Activated effector memory CD4-positive, alpha-beta T cell treated with anti-CD3 and anti-CD28 coated beads, Interleukin-2, amount 50 U/mL, for 16 hours (primary cell): ENCODE results near the gene MAN1C1.

Experiments
- DNase-seq: peaks from one replicate; pipeline ENCODE4 v3.0.0-alpha.2; 2020

The MAN1C1 gene

GRCh38 chr1:25765923-25766589, 149.5 kb downstream of the MAN1C1 start:
- DNase-seq = no peak

- no peak for DNase-seq
Measured at GRCh38 chr1:25766721-25767436, 150.3 kb downstream of the MAN1C1 start.

GRCh38 chr1:25767437-25767770, 150.8 kb downstream of the MAN1C1 start:
- DNase-seq = no peak

GRCh38 chr1:25768999-25769398, 152.4 kb downstream of the MAN1C1 start:
- DNase-seq = no peak

- DNase-seq = no peak
Measured at GRCh38 chr1:25769625-25770383, 153.2 kb downstream of the MAN1C1 start.

GRCh38 chr1:25770541-25771220, 154.1 kb downstream of the MAN1C1 start:
- DNase-seq = no peak

GRCh38 chr1:25771221-25772114, 154.9 kb downstream of the MAN1C1 start:
- DNase-seq = no peak

- no peak for DNase-seq
Measured at GRCh38 chr1:25772164-25772563, 155.6 kb downstream of the MAN1C1 start.

- no peak for DNase-seq
Measured at GRCh38 chr1:25772692-25773245, 156.2 kb downstream of the MAN1C1 start.

- no peak for DNase-seq
Measured at GRCh38 chr1:25773441-25774125, 157.0 kb downstream of the MAN1C1 start.

GRCh38 chr1:25774206-25774803, 157.7 kb downstream of the MAN1C1 start:
- no peak for DNase-seq

GRCh38 chr1:25774921-25775771, 158.6 kb downstream of the MAN1C1 start:
- peak; percentile 93 for DNase-seq

GRCh38 chr1:25779388-25779787, 162.8 kb downstream of the MAN1C1 start:
- no peak for DNase-seq

GRCh38 chr1:25779894-25780293, 163.3 kb downstream of the MAN1C1 start:
- no peak for DNase-seq

- DNase-seq = no peak
Measured at GRCh38 chr1:25780318-25781129, 163.9 kb downstream of the MAN1C1 start.

GRCh38 chr1:25781130-25781433, 164.5 kb downstream of the MAN1C1 start:
- no peak for DNase-seq

- DNase-seq = no peak
Measured at GRCh38 chr1:25782608-25783201, 166.1 kb downstream of the MAN1C1 start.

GRCh38 chr1:25784575-25785051, 168.0 kb downstream of the MAN1C1 start:
- no peak for DNase-seq
